CD4-positive, alpha-beta T cell (primary cell): ENCODE measurements around the gene ARHGAP29. TPM values are rescaled to one million over a fixed set of nuclear protein-coding genes. Genes with fewer than 3 reads are reported as not detected.

ENCODE experiments used
- ATAC-seq: fragments of 200-7000 bp; cut with Tn5 transposase; one replicate; pipeline ENCODE4 v1.10.0; 2022; ENCODE audit warnings: mild to moderate bottlenecking; ENCODE audit not compliant: poor library complexity
- CTCF ChIA-PET: fragments of 350-600 bp; sonication (Branson Sonifier 250); formaldehyde crosslinking; loops from one replicate; lab custom pipeline; 2021; ENCODE audit warnings: antibody characterized with exemption, inconsistent platforms; lab: Charles Lee
- POLR2A ChIA-PET: fragments of 350-600 bp; sonication (Branson Sonifier 250); formaldehyde crosslinking; loops from one replicate; lab custom pipeline; 2021; ENCODE audit warnings: antibody characterized with exemption, inconsistent platforms; lab: Charles Lee
- DNase-seq, 14 experiments: peaks; one replicate each; pipeline ENCODE4 v3.0.0-alpha.2; 2013 to 2020; ENCODE audit warnings: mixed read lengths in 2 of 14
- H3K27ac ChIP-seq, 2 donors: one replicate each; pipeline versions ENCODE4 v1.5.1 to v1.7.0; 2013; ENCODE audit warnings: low read length in 2 of 2, low read depth in 1 of 2, mild to moderate bottlenecking in 1 of 2
- H3K27me3 ChIP-seq, 2 experiments: 1 replicate in 1 of 2; 2 replicates in 1 of 2; pipeline versions ENCODE4 v1.6.1 to v1.7.0; 2013; ENCODE audit warnings: low read length in 2 of 2, control low read depth in 1 of 2, mild to moderate bottlenecking in 1 of 2, moderate library complexity in 1 of 2; ENCODE audit not compliant: insufficient read depth in 2 of 2, control insufficient read depth in 1 of 2
- H3K36me3 ChIP-seq: one replicate; pipeline ENCODE4 v1.6.1; 2013; ENCODE audit warnings: low read length, control low read depth; ENCODE audit not compliant: insufficient read depth
- H3K4me1 ChIP-seq: one replicate; pipeline ENCODE4 v1.6.1; 2013; ENCODE audit warnings: low read length, control low read depth; ENCODE audit not compliant: insufficient read depth
- H3K4me3 ChIP-seq: one replicate; pipeline ENCODE4 v1.5.1; 2013; ENCODE audit warnings: mild to moderate bottlenecking, low read length, moderate library complexity
- H3K9me3 ChIP-seq, 2 experiments: 1 replicate in 1 of 2; 2 replicates in 1 of 2; pipeline versions ENCODE4 v1.6.1 to v1.7.0; 2013; ENCODE audit warnings: low read length in 2 of 2, mild to moderate bottlenecking in 2 of 2, control low read depth in 1 of 2, moderate library complexity in 1 of 2; ENCODE audit not compliant: control insufficient read depth in 1 of 2, insufficient read depth in 1 of 2
- H3K27ac Mint-ChIP-seq: one replicate; pipeline ENCODE4 v1.8.0; 2020; ENCODE audit warnings: mixed read lengths
- H3K27me3 Mint-ChIP-seq: one replicate; pipeline ENCODE4 v1.8.0; 2021; ENCODE audit warnings: mixed read lengths
- H3K36me3 Mint-ChIP-seq: one replicate; pipeline ENCODE4 v1.8.0; 2021; ENCODE audit warnings: low read depth, mixed read lengths
- H3K4me1 Mint-ChIP-seq: one replicate; pipeline ENCODE4 v1.8.0; 2021; ENCODE audit warnings: low read depth, mixed read lengths
- H3K4me3 Mint-ChIP-seq: one replicate; pipeline ENCODE4 v1.8.0; 2020; ENCODE audit warnings: mild to moderate bottlenecking, mixed read lengths
- H3K9me3 Mint-ChIP-seq: one replicate; pipeline ENCODE4 v1.8.0; 2020; ENCODE audit warnings: mixed read lengths
- CTCF ChIP-seq: fragments of 200-600 bp; IDR thresholded peaks from one replicate; pipeline ENCODE4 v1.8.0; 2022; ENCODE audit warnings: antibody characterized with exemption, mild to moderate bottlenecking
- intact Hi-C, 2 experiments: fragments of 100-400 bp; cut with DNase I in 1 of 2; cut with micrococcal nuclease in 1 of 2; formaldehyde crosslinking; loops; one replicate each; pipeline versions ENCODE4 v1.15.1 to v1.9.0; 2023 to 2025; cut with DNase I, micrococcal nuclease
- total RNA-seq, 174 experiments: library from RNA in 2 of 174; stranded (reverse) in 2 of 174; gene quantifications; one replicate each; pipeline ENCODE4 v1.2.3 and lab custom pipeline; 2021 to 2026

Gene ARHGAP29
- total RNA-seq, 2 experiments from 2014 or later: not detected

- ChIA-PET POLR2A (no interaction called here), CTCF (no interaction called here)
- Mint-ChIP-seq H3K9me3 (no peaks in the 10 kb centered on the region), H3K4me3 (no peak overlapping the region), H3K27ac (no peak overlapping the region), H3K27me3 (peaks cover 18% of the 10 kb centered on the region), H3K36me3 (no peaks in the 10 kb centered on the region), H3K4me1 (no peaks in the 10 kb centered on the region)
- no peaks in the 10 kb centered on the region for H3K9me3 ChIP-seq
- H3K27ac ChIP-seq: no peak overlapping the region
- TF ChIP-seq CTCF: no peak
- H3K4me3 ChIP-seq: no peak overlapping the region
- no peaks in the 10 kb centered on the region for H3K4me1 ChIP-seq
- ATAC-seq: no peak
- DNase-seq: no peak
- no peaks in the 10 kb centered on the region for H3K36me3 ChIP-seq
- intact Hi-C loops: no loop called here
- no peaks in the 10 kb centered on the region for H3K27me3 ChIP-seq
Measured at GRCh38 chr1:94160811-94161210, 76.6 kb downstream of the ARHGAP29 start.

GRCh38 chr1:94156096-94156625 lies 81.2 kb downstream of the ARHGAP29 start:
- Histone ChIP-seq H3K4me3 (no peak overlapping the region), H3K27ac (no peak overlapping the region), H3K4me1 (no peaks in the 10 kb centered on the region), H3K36me3 (no peaks in the 10 kb centered on the region), H3K9me3 (no peaks in the 10 kb centered on the region), H3K27me3 (no peaks in the 10 kb centered on the region)
- ChIA-PET POLR2A (no interaction called here), CTCF (no interaction called here)
- no peaks in the 10 kb centered on the region for H3K36me3 Mint-ChIP-seq
- intact Hi-C loops: no loop called here
- no peak for TF ChIP-seq CTCF
- H3K27ac Mint-ChIP-seq: no peak overlapping the region
- DNase-seq (no peak), ATAC-seq (no peak)
- H3K4me1 Mint-ChIP-seq: no peaks in the 10 kb centered on the region
- H3K4me3 Mint-ChIP-seq: no peak overlapping the region
- H3K9me3 Mint-ChIP-seq: no peaks in the 10 kb centered on the region
- no peaks in the 10 kb centered on the region for H3K27me3 Mint-ChIP-seq

- no peaks in the 10 kb centered on the region for H3K27me3 ChIP-seq
- ATAC-seq: no peak
- H3K4me3 Mint-ChIP-seq: no peak overlapping the region
- ChIA-PET POLR2A (no interaction called here), CTCF (no interaction called here)
- H3K4me1 ChIP-seq: no peaks in the 10 kb centered on the region
- no peak overlapping the region for H3K27ac Mint-ChIP-seq
- no peak overlapping the region for H3K4me3 ChIP-seq
- H3K27ac ChIP-seq: no peak overlapping the region
- H3K4me1 Mint-ChIP-seq: no peaks in the 10 kb centered on the region
- H3K27me3 Mint-ChIP-seq: no peaks in the 10 kb centered on the region
- intact Hi-C loops: no loop called here
- H3K9me3 ChIP-seq: no peaks in the 10 kb centered on the region
- H3K36me3 Mint-ChIP-seq: no peaks in the 10 kb centered on the region
- H3K36me3 ChIP-seq: no peaks in the 10 kb centered on the region
- H3K9me3 Mint-ChIP-seq: no peaks in the 10 kb centered on the region
- DNase-seq: no peak
- TF ChIP-seq CTCF: no peak
Measured at GRCh38 chr1:94154989-94155388, 82.4 kb downstream of the ARHGAP29 start.
